Caco-2 (cell line): Measurements from ENCODE around the gene CHST4. TPM values are rescaled to one million over a fixed set of nuclear protein-coding genes. Genes with fewer than 3 reads are reported as not detected.

ENCODE experiments used
- BruUV-seq: library from RNA; stranded (reverse); fragments of 400-500 nt; replicated peaks from 2 replicates; lab custom pipeline; 2021; lab: Mats Ljungman, UMichigan
- CTCF ChIA-PET: fragments of 300-600 bp; sonication (Branson Sonifier 250); formaldehyde crosslinking; loops from one replicate; lab custom pipeline; 2022; ENCODE audit warnings: antibody characterized with exemption; lab: Charles Lee
- POLR2A ChIA-PET: fragments of 300-600 bp; sonication (Branson Sonifier 250); formaldehyde crosslinking; loops from one replicate; lab custom pipeline; 2022; ENCODE audit warnings: antibody characterized with exemption; lab: Charles Lee
- DNase-seq, 2 experiments: peaks; one replicate each; pipeline versions ENCODE4 v3.0.0 to v3.0.0-alpha.2; 2020 to 2022
- H3K27me3 ChIP-seq: replicated peaks from 2 replicates; pipeline ENCODE4 v1.6.0; 2011; ENCODE audit warnings: low read length; ENCODE audit not compliant: control insufficient read depth, insufficient read depth
- H3K36me3 ChIP-seq: 2 replicates; pipeline ENCODE4 v1.5.1; 2011; ENCODE audit warnings: low read length; ENCODE audit not compliant: control insufficient read depth, insufficient read depth
- H3K4me1 ChIP-seq: fragments of 250-450 bp; sonication (Bioruptor Pico); 2 replicates; pipeline ENCODE4 v1.5.1; 2020; ENCODE audit warnings: mild to moderate bottlenecking
- H3K4me3 ChIP-seq: 2 replicates; pipeline ENCODE4 v1.5.1; 2011; ENCODE audit warnings: low read depth, mild to moderate bottlenecking, control low read depth, low read length
- H3K9me3 ChIP-seq: fragments of 250-450 bp; sonication (Bioruptor Pico); 2 replicates; pipeline ENCODE4 v1.5.1; 2020; ENCODE audit warnings: mild to moderate bottlenecking, moderate library complexity
- H3K27ac Mint-ChIP-seq: one replicate; pipeline ENCODE4 v1.8.0; 2022; ENCODE audit warnings: mixed read lengths; ENCODE audit not compliant: unreplicated experiment
- H3K27me3 Mint-ChIP-seq: one replicate; pipeline ENCODE4 v1.8.0; 2022; ENCODE audit warnings: mixed read lengths; ENCODE audit not compliant: insufficient read depth, unreplicated experiment
- H3K36me3 Mint-ChIP-seq: one replicate; pipeline ENCODE4 v1.8.0; 2022; ENCODE audit warnings: mild to moderate bottlenecking, mixed read lengths; ENCODE audit not compliant: insufficient read depth, unreplicated experiment
- H3K4me1 Mint-ChIP-seq: one replicate; pipeline ENCODE4 v1.8.0; 2022; ENCODE audit warnings: low read depth, mixed read lengths; ENCODE audit not compliant: unreplicated experiment
- H3K4me3 Mint-ChIP-seq: one replicate; pipeline ENCODE4 v1.8.0; 2022; ENCODE audit warnings: mild to moderate bottlenecking, moderate library complexity, mixed read lengths; ENCODE audit not compliant: unreplicated experiment
- H3K9me3 Mint-ChIP-seq: one replicate; pipeline ENCODE4 v1.8.0; 2022; ENCODE audit warnings: mixed read lengths; ENCODE audit not compliant: unreplicated experiment
- CTCF ChIP-seq, 2 experiments: fragments of 200-600 bp in 1 of 2; IDR thresholded peaks; 1 replicate in 1 of 2; 2 replicates in 1 of 2; pipeline versions ENCODE4 v1.5.1 to v1.8.0; 2011 to 2022; ENCODE audit warnings: antibody characterized with exemption in 1 of 2, control low read depth in 1 of 2, inconsistent platforms in 1 of 2, low read depth in 1 of 2, low read length in 1 of 2, mild to moderate bottlenecking in 1 of 2, moderate library complexity in 1 of 2; ENCODE audit not compliant: insufficient read depth in 1 of 2, severe bottlenecking in 1 of 2, unreplicated experiment in 1 of 2
- intact Hi-C: fragments of 100-400 bp; cut with micrococcal nuclease; formaldehyde crosslinking; loops from one replicate; pipeline ENCODE4 v1.10.0; 2022; ENCODE audit not compliant: unreplicated experiment
- total RNA-seq: library from RNA; stranded (reverse); gene quantifications from 2 replicates; pipeline ENCODE4 v1.2.3, GENCODE V29; 2022

Gene CHST4
- total RNA-seq, 1 experiment from 2014 or later = not detected

- POLR2A ChIA-PET = no interaction called here
These were observed 45.3 kb upstream of the CHST4 start for GRCh38 chr16:71480956-71481355.

GRCh38 chr16:71482569-71482968 lies 43.7 kb upstream of the CHST4 start:
- Mint-ChIP-seq H3K4me3 (no peak overlapping the region), H3K27me3 (no peaks in the 10 kb centered on the region), H3K36me3 (peaks cover 6% of the 10 kb centered on the region), H3K9me3 (no peaks in the 10 kb centered on the region), H3K4me1 (no peaks in the 10 kb centered on the region), H3K27ac (no peak overlapping the region)
- Histone ChIP-seq H3K36me3 (no peaks in the 10 kb centered on the region), H3K9me3 (no peaks in the 10 kb centered on the region), H3K4me1 (no peaks in the 10 kb centered on the region), H3K27me3 (no peaks in the 10 kb centered on the region), H3K4me3 (no peak overlapping the region)
- DNase-seq = no peak
- intact Hi-C loops = no loop called here
- BruUV-seq = no TSS peak
- CTCF ChIA-PET = interaction anchor here (1.5 kb wide), 1 partner anchor 17 kb away, joined by 3 read pairs; no protein-coding TSS in a partner anchor
- TF ChIP-seq CTCF (IDR thresholded peaks at IDR 0.05; ENCODE audit: insufficient read depth in 1 of 2, low read depth in 1 of 2, low read length in 1 of 2, severe bottlenecking in 1 of 2, unreplicated experiment in 1 of 2) = no peak
- POLR2A ChIA-PET = no interaction called here

More at GRCh38 chr16:71480956-71481355, 45.3 kb upstream of the CHST4 start:
- Mint-ChIP-seq H3K27ac (no peak overlapping the region), H3K36me3 (peaks cover 6% of the 10 kb centered on the region), H3K27me3 (no peaks in the 10 kb centered on the region), H3K9me3 (no peaks in the 10 kb centered on the region), H3K4me3 (no peak overlapping the region), H3K4me1 (no peaks in the 10 kb centered on the region)
- Histone ChIP-seq H3K27me3 (no peaks in the 10 kb centered on the region), H3K9me3 (no peaks in the 10 kb centered on the region), H3K36me3 (no peaks in the 10 kb centered on the region), H3K4me3 (no peak overlapping the region), H3K4me1 (no peaks in the 10 kb centered on the region)
- intact Hi-C loops = no loop called here
- CTCF ChIA-PET = no interaction called here
- no peak for DNase-seq
- TF ChIP-seq CTCF (IDR thresholded peaks at IDR 0.05; ENCODE audit: insufficient read depth in 1 of 2, low read depth in 1 of 2, low read length in 1 of 2, severe bottlenecking in 1 of 2, unreplicated experiment in 1 of 2) = no peak
- no TSS peak for BruUV-seq

DNA sequence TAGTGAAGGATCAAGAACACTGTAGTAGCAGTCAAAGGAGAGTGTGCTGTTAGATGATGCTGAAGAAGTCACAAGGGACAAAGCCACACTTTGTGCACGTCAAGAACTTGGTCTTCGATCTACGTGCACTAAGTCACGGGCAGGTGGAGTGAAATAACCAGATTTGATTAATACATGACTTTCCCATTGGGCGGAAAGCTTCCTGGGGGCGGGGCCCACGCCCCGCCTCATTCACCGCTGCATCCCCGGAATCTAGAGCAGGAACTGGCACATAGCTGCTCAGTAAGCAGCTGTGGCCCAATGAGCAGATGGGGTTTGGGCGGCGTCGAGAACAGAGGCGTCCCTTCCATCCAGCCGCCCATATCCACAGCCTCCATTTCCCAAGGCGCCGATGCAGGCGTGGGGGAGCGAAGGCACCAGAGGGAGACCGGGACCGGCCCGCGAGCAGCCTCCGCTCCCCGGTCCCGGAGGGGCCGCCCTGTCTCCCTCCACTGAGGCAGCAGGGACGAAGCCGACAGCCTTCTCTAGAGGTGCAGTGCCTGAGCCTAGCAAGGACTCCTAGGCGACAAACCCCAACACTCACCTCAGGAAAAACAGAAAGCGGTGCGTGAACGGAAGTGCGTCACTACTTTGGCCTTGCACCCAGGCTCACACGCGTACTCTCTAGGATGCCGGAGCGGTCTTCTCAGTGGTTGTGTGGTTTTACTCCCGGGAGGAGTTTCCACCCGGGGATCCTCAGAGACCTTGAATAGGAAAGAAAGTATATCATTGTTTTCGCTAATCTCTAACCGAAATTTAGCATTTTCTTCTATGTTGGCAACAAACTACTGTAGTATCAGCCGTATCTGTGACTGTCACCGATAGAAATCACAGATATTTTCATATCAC lies 42.0 kb upstream of the CHST4 start:
- H3K4me3 Mint-ChIP-seq = peak overlapping the region; percentile 76
- TSS peak; percentile 70 for BruUV-seq

More for the DNA sequence above, 42.0 kb upstream of the CHST4 start:
- Histone ChIP-seq H3K27me3 (no peaks in the 10 kb centered on the region), H3K36me3 (no peaks in the 10 kb centered on the region), H3K9me3 (no peaks in the 10 kb centered on the region), H3K4me3 (peak overlapping the region; percentile 65), H3K4me1 (no peaks in the 10 kb centered on the region)
- DNase-seq = peak; percentile 78 to 85
- Mint-ChIP-seq H3K27ac (peak overlapping the region; percentile 36), H3K9me3 (no peaks in the 10 kb centered on the region), H3K27me3 (no peaks in the 10 kb centered on the region), H3K36me3 (peaks cover 4% of the 10 kb centered on the region), H3K4me1 (no peaks in the 10 kb centered on the region)
- TF ChIP-seq CTCF (IDR thresholded peaks at IDR 0.05; ENCODE audit: insufficient read depth in 1 of 2, low read depth in 1 of 2, low read length in 1 of 2, severe bottlenecking in 1 of 2, unreplicated experiment in 1 of 2) = no peak
- intact Hi-C loops = loop anchor here (1.0 kb wide), 3 partner anchors 16 to 127 kb away; partner anchors contain the start of gene ZNF23
- CTCF ChIA-PET = interaction anchor here (0.6 kb wide), 1 partner anchor 17 kb away, joined by 3 read pairs; no protein-coding TSS in a partner anchor
- POLR2A ChIA-PET = interaction anchor here (1.4 kb wide), 1 partner anchor 22 kb away, joined by 7 read pairs; the partner anchor contains the start of gene ZNF23
